D721Med (cell line): ENCODE measurements around the gene TFB1M.

Source experiments
- DNase-seq: peaks from one replicate; pipeline ENCODE4 v3.0.0; 2011; ENCODE audit warnings: low spot score; ENCODE audit not compliant: insufficient read length
- FAIRE-seq: peaks from 2 replicates; lab custom pipeline; 2011; peaks lifted over from hg19 to GRCh38; lab: Jason Lieb, UNC
- CTCF ChIP-seq: IDR thresholded peaks from 2 replicates; pipeline ENCODE4 v1.5.1; 2012; ENCODE audit warnings: mild to moderate bottlenecking, control low read depth; ENCODE audit not compliant: insufficient read depth; ENCODE audit errors: missing control alignments

The TFB1M gene

GRCh38 chr6:155275808-155276480 lies 38.3 kb downstream of the TFB1M start:
- DNase-seq: no peak
- no peak for FAIRE-seq
- no peak for TF ChIP-seq CTCF

- DNase-seq: no peak
- TF ChIP-seq CTCF: no peak
- no peak for FAIRE-seq
Measured at GRCh38 chr6:155274533-155274932, 39.8 kb downstream of the TFB1M start.

- no peak for FAIRE-seq
- no peak for TF ChIP-seq CTCF
- DNase-seq: no peak
Measured at GRCh38 chr6:155274106-155274505, 40.2 kb downstream of the TFB1M start.

- no peak for TF ChIP-seq CTCF
- DNase-seq: no peak
Measured at GRCh38 chr6:155273431-155273830, 40.9 kb downstream of the TFB1M start.

GRCh38 chr6:155272353-155273232 lies 41.7 kb downstream of the TFB1M start:
- DNase-seq (no peak), FAIRE-seq (peak; percentile 90)
- TF ChIP-seq CTCF: no peak

More at GRCh38 chr6:155273431-155273830, 40.9 kb downstream of the TFB1M start:
- peak; percentile 16 for FAIRE-seq

GRCh38 chr6:155271145-155271544 lies 43.1 kb downstream of the TFB1M start:
- DNase-seq (no peak), FAIRE-seq (peak; percentile 77)
- no peak for TF ChIP-seq CTCF
